Neural cell (in vitro differentiated cells): ENCODE results near the gene RUSF1. TPM values are rescaled to one million over a fixed set of nuclear protein-coding genes. Genes with fewer than 3 reads are reported as not detected.

ENCODE experiments used
- H2AFZ ChIP-seq: fragments of 200-600, 300-800 bp; sonication (generic), shearing (Covaris generic); 2 replicates; pipeline ENCODE4 v1.6.0; 2014; ENCODE audit warnings: low read depth, mild to moderate bottlenecking, antibody characterized with exemption, low read length, moderate library complexity
- H3F3A ChIP-seq: fragments of 200-600 bp; shearing (Covaris generic); 2 replicates; pipeline ENCODE4 v1.6.1; 2016; ENCODE audit warnings: mild to moderate bottlenecking, moderate library complexity, mixed read lengths, antibody characterized with exemption, low read length; ENCODE audit not compliant: insufficient read depth, poor library complexity, severe bottlenecking
- H3K27ac ChIP-seq: fragments of 200-600, 300-800 bp; sonication (generic), shearing (Covaris generic); 2 replicates; pipeline ENCODE4 v1.5.1; 2014; ENCODE audit warnings: mild to moderate bottlenecking, low read length, moderate library complexity
- H3K27me3 ChIP-seq: fragments of 300-800, 200-600 bp; sonication (generic), shearing (Covaris generic); 2 replicates; pipeline ENCODE4 v1.6.0; 2014; ENCODE audit warnings: mild to moderate bottlenecking, low read depth, low read length, moderate library complexity; ENCODE audit not compliant: insufficient read depth
- H3K36me3 ChIP-seq: fragments of 300-800, 200-600 bp; sonication (generic), shearing (Covaris generic); 2 replicates; pipeline ENCODE4 v1.5.1; 2014; ENCODE audit warnings: mild to moderate bottlenecking, antibody characterized with exemption, low read length, moderate library complexity; ENCODE audit not compliant: insufficient read depth
- H3K4me2 ChIP-seq: fragments of 300-800, 200-600 bp; sonication (generic), shearing (Covaris generic); 2 replicates; pipeline ENCODE4 v1.6.0; 2014; ENCODE audit warnings: mild to moderate bottlenecking, low read length
- H3K4me3 ChIP-seq: fragments of 300-800, 200-600 bp; sonication (generic), shearing (Covaris generic); 2 replicates; pipeline ENCODE4 v1.5.1; 2014; ENCODE audit warnings: mild to moderate bottlenecking, low read length, moderate library complexity
- H3K79me2 ChIP-seq: fragments of 200-600 bp; shearing (Covaris generic); replicated peaks from 2 replicates; pipeline ENCODE4 v1.6.0; 2014; ENCODE audit warnings: mild to moderate bottlenecking, low read length, moderate library complexity; ENCODE audit not compliant: insufficient read depth
- H3K9ac ChIP-seq: fragments of 300-800, 200-600 bp; sonication (generic), shearing (Covaris generic); 2 replicates; pipeline ENCODE4 v1.6.1; 2016; ENCODE audit warnings: mild to moderate bottlenecking, low read length, mixed read lengths
- H3K9me2 ChIP-seq: fragments of 200-600 bp; shearing (Covaris generic); 2 replicates; pipeline ENCODE4 v1.6.1; 2016; ENCODE audit warnings: mild to moderate bottlenecking, low read length, mixed read lengths; ENCODE audit not compliant: insufficient read depth
- H3K9me3 ChIP-seq: fragments of 200-600, 300-800 bp; sonication (generic), shearing (Covaris generic); 2 replicates; pipeline ENCODE4 v1.6.1; 2016; ENCODE audit warnings: mild to moderate bottlenecking, mixed run types, low read length, moderate library complexity, mixed read lengths
- H4K20me1 ChIP-seq: fragments of 200-600 bp; shearing (Covaris generic); 2 replicates; pipeline ENCODE4 v1.6.1; 2016; ENCODE audit warnings: mild to moderate bottlenecking, mixed run types; ENCODE audit not compliant: insufficient read depth
- EP300 ChIP-seq: fragments of 450-650 bp; conservative IDR thresholded peaks from 2 replicates; pipeline ENCODE4 v1.6.1; 2014; ENCODE audit warnings: antibody characterized with exemption, mild to moderate bottlenecking, moderate library complexity; ENCODE audit not compliant: poor library complexity, severe bottlenecking
- EZH2 ChIP-seq: fragments of 200-600, 300-800 bp; shearing (Covaris generic), sonication (generic); IDR thresholded peaks from 2 replicates; pipeline ENCODE4 v1.6.1; 2014; ENCODE audit warnings: antibody characterized with exemption, low read length, borderline replicate concordance, mild to moderate bottlenecking; ENCODE audit not compliant: insufficient read depth, poor library complexity, severe bottlenecking
- MXI1 ChIP-seq: fragments of 450-650 bp; conservative IDR thresholded peaks from 2 replicates; pipeline ENCODE4 v1.6.1; 2014; ENCODE audit warnings: antibody characterized with exemption, mild to moderate bottlenecking; ENCODE audit not compliant: poor library complexity, severe bottlenecking
- POLR2AphosphoS5 ChIP-seq: IDR thresholded peaks from 2 replicates; pipeline ENCODE4 v1.6.1; 2012
- RAD21 ChIP-seq: fragments of 450-650 bp; conservative IDR thresholded peaks from 2 replicates; pipeline ENCODE4 v1.6.1; 2014; ENCODE audit warnings: antibody characterized with exemption, mild to moderate bottlenecking, moderate library complexity
- SMC3 ChIP-seq: fragments of 450-650 bp; conservative IDR thresholded peaks from 2 replicates; pipeline ENCODE4 v1.6.1; 2014; ENCODE audit warnings: antibody characterized with exemption, mild to moderate bottlenecking, moderate library complexity; ENCODE audit not compliant: poor library complexity
- TAF1 ChIP-seq: IDR thresholded peaks from 2 replicates; pipeline ENCODE4 v1.6.1; 2012; ENCODE audit warnings: low read depth
- polyA plus RNA-seq: library from polyadenylated mRNA; depleted of rRNA; stranded (reverse); fragments of >200 nt; gene quantifications from 2 replicates; pipeline ENCODE4 v1.2.3, GENCODE V29; 2014
- TF ChIP-seq, protein P1 (sequence below): IDR thresholded peaks from 2 replicates; pipeline ENCODE4 v1.6.1; 2012; ENCODE audit warnings: borderline replicate concordance
- TF ChIP-seq, protein P2 (sequence below): fragments of 450-650 bp; IDR thresholded peaks from 2 replicates; pipeline ENCODE4 v1.5.1; 2014; ENCODE audit warnings: antibody characterized with exemption, mild to moderate bottlenecking, moderate library complexity; ENCODE audit not compliant: poor library complexity, severe bottlenecking

The RUSF1 gene
- polyA plus RNA-seq, 1 donor from 2014 or later: 108 TPM

DNA sequence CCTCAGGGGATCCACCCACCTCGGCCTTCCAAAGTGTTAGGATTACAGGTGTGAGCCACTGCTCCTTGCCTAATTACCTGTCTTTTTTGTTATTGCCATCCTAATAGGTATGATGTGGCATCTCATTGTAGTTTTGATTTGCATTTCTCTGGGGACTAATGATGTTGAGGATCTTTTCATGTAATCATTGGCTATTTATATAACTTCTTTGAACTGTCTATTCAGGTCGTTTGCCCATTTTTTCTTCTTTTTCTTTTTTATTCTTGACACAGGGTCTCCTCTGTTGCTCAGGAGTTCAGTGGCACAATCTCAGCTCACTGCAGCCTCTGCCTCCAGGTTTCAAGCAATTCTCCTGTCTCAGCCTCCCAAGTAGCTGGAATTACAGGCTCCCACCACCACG, 37.6 kb downstream of the RUSF1 start:
- Histone ChIP-seq H2AFZ (no peak overlapping the region), H3K9ac (no peak overlapping the region), H3K4me3 (no peak overlapping the region), H3K9me2 (no peaks in the 10 kb centered on the region), H3F3A (no peaks in the 10 kb centered on the region), H3K79me2 (no peaks in the 10 kb centered on the region), H4K20me1 (no peaks in the 10 kb centered on the region), H3K27ac (no peak overlapping the region), H3K36me3 (no peaks in the 10 kb centered on the region), H3K27me3 (peaks cover 44% of the 10 kb centered on the region), H3K9me3 (no peaks in the 10 kb centered on the region), H3K4me2 (no peak overlapping the region)
- TF ChIP-seq, protein P1, sequence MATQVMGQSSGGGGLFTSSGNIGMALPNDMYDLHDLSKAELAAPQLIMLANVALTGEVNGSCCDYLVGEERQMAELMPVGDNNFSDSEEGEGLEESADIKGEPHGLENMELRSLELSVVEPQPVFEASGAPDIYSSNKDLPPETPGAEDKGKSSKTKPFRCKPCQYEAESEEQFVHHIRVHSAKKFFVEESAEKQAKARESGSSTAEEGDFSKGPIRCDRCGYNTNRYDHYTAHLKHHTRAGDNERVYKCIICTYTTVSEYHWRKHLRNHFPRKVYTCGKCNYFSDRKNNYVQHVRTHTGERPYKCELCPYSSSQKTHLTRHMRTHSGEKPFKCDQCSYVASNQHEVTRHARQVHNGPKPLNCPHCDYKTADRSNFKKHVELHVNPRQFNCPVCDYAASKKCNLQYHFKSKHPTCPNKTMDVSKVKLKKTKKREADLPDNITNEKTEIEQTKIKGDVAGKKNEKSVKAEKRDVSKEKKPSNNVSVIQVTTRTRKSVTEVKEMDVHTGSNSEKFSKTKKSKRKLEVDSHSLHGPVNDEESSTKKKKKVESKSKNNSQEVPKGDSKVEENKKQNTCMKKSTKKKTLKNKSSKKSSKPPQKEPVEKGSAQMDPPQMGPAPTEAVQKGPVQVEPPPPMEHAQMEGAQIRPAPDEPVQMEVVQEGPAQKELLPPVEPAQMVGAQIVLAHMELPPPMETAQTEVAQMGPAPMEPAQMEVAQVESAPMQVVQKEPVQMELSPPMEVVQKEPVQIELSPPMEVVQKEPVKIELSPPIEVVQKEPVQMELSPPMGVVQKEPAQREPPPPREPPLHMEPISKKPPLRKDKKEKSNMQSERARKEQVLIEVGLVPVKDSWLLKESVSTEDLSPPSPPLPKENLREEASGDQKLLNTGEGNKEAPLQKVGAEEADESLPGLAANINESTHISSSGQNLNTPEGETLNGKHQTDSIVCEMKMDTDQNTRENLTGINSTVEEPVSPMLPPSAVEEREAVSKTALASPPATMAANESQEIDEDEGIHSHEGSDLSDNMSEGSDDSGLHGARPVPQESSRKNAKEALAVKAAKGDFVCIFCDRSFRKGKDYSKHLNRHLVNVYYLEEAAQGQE: no peak
- TF ChIP-seq, protein P2, sequence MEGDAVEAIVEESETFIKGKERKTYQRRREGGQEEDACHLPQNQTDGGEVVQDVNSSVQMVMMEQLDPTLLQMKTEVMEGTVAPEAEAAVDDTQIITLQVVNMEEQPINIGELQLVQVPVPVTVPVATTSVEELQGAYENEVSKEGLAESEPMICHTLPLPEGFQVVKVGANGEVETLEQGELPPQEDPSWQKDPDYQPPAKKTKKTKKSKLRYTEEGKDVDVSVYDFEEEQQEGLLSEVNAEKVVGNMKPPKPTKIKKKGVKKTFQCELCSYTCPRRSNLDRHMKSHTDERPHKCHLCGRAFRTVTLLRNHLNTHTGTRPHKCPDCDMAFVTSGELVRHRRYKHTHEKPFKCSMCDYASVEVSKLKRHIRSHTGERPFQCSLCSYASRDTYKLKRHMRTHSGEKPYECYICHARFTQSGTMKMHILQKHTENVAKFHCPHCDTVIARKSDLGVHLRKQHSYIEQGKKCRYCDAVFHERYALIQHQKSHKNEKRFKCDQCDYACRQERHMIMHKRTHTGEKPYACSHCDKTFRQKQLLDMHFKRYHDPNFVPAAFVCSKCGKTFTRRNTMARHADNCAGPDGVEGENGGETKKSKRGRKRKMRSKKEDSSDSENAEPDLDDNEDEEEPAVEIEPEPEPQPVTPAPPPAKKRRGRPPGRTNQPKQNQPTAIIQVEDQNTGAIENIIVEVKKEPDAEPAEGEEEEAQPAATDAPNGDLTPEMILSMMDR: no peak
- no peak for TF ChIP-seq MXI1
- no peak for TF ChIP-seq POLR2AphosphoS5
- TF ChIP-seq EP300: no peak
- no peak for TF ChIP-seq EZH2
- no peak for TF ChIP-seq TAF1
- no peak for TF ChIP-seq RAD21
- TF ChIP-seq SMC3: no peak

DNA sequence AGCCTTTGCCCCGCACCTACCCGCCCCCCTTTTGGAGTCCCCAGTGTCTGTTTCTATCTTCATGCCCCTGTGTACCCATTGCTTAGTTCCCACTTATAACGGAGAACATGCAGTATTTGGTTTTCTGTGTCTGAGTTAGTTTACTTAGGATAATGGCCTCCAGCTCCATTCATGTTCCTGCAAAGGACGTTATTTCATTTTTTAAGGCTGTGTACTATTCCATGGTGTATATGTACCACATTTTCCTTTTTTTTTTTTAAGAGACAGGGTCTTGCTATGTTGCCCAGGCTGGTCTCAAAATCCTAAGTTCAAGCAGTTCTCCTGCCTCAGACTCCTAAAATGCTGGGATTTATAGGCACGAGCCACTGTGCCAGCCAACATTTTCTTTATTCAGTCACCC, 40.3 kb downstream of the RUSF1 start:
- Histone ChIP-seq H3K9ac (no peak overlapping the region), H3K27me3 (peaks cover 17% of the 10 kb centered on the region), H3K4me3 (no peak overlapping the region), H2AFZ (no peak overlapping the region), H3K27ac (no peak overlapping the region), H4K20me1 (no peaks in the 10 kb centered on the region), H3F3A (no peaks in the 10 kb centered on the region), H3K4me2 (no peak overlapping the region), H3K36me3 (no peaks in the 10 kb centered on the region), H3K9me2 (no peaks in the 10 kb centered on the region), H3K9me3 (no peaks in the 10 kb centered on the region), H3K79me2 (no peaks in the 10 kb centered on the region)
- TF ChIP-seq, protein P1: no peak
- TF ChIP-seq, protein P2: no peak
- TF ChIP-seq RAD21 (no peak), POLR2AphosphoS5 (no peak), EP300 (no peak), SMC3 (no peak), EZH2 (no peak), MXI1 (no peak), TAF1 (no peak)
